KG1 (cell line): Measurements from ENCODE around the gene BAZ2B.
"Not testable (repeated sequence)": the region's sequence is repeated elsewhere in the genome, so short reads cannot be mapped to it uniquely, and the experiment has no call there.

Experiments used
- DNase-seq: peaks from one replicate; lab custom pipeline; 2025; lab: John Stamatoyannopoulos, UW

The BAZ2B gene

DNA sequence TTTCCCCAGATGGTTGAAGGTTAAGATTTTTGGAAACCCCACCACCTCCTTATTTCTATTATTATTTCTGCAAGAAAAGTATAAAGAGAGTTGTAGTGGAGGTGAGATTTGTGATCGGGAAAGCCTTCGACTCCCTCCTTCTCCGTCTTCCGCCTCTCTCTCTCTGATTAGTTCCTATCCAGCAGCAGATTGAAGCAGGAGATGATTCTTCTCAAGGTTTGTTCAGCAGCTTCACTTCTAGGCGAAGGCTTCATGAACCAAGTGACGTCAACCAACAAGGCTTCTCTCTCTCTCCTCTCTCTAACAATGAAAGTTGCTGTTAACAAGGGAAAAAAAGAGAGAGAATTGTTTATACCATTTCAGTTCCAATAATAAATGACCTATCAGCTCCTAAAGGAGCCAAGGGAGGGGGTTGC is at the start of gene BAZ2B:
TSS of gene BAZ2B (minus strand) at position 263 of the 416 bp plus-strand sequence. CDS start 137,829 bp downstream, outside the sequence.
- DNase-seq, result peak; percentile 46

DNA sequence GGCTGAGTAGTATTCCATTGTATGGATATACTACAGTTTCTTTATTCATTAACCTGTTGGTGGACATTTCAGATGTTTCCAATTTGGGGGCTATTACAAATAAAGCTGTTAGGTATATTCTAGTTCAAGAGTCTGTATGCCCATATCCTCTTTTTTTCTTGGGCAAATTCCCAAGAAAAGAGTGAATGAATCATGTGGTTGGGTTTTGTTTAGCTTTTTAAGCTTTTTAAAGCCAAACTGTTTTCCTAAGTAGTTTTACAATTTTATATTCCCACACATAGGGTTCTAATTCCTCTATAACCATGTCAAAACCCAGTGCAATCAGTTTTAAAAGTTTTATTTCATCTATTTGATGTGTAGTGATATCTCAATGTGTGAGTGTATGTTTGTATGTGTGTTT is 44.9 kb upstream of the BAZ2B start:
- DNase-seq, result no peak

GRCh38 chr2:159658881-159659873 is 42.8 kb upstream of the BAZ2B start:
- DNase-seq, result no peak

GRCh38 chr2:159653962-159654361 is 37.6 kb upstream of the BAZ2B start:
- DNase-seq, result no peak

DNA sequence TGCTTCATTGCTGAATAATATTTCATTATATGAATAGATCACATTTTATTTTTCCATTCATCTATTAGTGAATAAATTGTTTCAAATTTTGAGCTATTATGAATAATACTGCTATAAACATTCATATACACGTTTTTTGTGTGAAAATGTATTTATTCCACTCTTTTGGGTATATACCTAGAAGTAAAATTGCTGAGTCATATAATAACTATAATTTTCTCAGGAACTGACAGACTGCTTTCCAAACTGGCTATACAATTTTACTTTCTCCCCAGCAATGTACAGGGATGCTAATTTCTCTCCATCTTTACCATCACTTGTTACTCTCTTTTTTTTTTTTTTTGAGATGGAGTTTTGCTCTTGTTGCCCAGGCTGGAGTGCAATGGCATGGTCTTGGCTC is 35.5 kb upstream of the BAZ2B start:
- DNase-seq, result no peak

- DNase-seq, result no peak
Observed at GRCh38 chr2:159650574-159650973, 34.2 kb upstream of the BAZ2B start.

GRCh38 chr2:159648643-159649042 is 32.3 kb upstream of the BAZ2B start:
- no peak for DNase-seq

GRCh38 chr2:159647667-159648066 is 31.3 kb upstream of the BAZ2B start:
- DNase-seq, result no peak

GRCh38 chr2:159640176-159640575 is 23.8 kb upstream of the BAZ2B start:
- no peak for DNase-seq

DNA sequence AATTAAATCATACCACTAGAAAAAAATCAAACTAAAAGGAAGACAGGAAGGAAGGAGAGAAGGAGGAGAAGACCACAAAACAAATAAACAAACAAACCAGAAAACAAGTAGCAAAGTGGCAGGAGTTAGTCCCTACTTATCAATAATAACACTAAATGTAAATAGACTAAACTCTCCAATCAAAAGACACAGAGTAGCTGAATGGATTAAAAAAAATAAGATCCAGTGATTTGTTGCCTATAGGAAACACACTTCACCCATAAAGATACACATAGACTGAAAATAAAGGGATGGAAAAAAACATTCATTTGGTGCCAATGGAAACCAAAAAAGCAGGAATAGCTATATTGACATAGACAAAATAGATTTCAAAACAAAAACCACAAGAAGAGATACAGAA is 23.4 kb upstream of the BAZ2B start:
- DNase-seq, result no peak

DNA sequence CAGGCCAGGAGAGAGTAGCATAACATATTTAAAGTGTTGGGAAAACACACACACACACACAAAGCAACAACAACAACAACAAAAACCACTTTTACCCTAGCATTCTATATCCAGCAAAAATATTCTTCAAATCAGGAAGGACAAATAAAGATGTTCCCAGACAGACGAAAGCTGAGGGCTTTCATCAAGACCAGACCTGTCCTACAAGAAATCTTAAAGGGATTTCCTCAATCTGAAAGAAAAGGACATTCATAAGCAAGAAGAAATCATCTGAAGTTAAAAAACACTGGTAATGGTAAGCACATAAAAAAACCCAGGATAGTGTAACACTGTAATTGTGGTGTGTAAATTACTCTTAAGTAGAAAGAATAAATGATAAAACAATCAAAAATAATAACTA is 22.7 kb upstream of the BAZ2B start:
- DNase-seq, result no peak

DNA sequence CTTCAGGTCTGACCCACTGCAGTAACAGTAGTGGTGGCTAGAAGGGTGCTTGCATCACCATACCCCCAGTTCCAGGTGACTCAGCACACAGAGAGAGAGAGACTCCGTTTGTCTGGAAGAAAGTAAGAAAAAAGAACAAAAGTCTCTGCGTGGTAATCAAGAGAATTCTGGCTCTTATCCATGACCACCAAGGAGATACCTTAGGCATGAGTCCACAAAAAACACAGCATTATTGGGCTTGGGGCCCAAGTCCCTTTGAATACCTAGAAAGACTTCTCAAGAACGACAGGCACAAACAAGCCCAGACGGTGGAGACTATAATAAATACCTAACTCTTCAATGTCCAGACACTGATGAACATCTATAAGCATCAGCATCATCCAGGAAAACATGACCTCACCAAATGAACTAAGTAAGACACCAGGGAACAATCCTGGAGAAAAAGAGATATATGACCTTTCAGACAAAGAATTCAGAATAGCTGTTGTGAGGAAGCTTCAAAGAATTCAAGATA is 21.7 kb upstream of the BAZ2B start:
- DNase-seq, result no peak

DNA sequence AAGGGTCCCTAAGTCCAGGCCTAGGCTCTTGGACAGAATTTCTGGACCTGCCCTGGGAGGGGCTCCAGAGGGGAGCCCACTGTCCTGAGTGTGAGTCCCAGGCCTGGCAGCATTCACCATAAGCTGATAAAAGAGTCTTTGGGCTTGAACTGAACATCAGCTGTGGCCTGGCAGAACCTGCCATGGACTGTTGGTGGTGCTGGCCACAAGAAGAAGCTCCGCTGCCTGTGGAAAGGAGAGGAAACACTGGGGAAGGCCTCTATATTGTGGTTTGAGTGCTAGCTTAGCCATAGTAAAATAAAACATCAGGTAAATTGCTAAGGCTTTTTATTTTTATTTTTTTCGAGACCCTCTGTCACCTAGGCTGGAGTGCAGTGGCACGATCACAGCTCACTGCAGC is 20.9 kb upstream of the BAZ2B start:
- no peak for DNase-seq

- DNase-seq, result no peak
Observed at GRCh38 chr2:159635006-159635789, 18.9 kb upstream of the BAZ2B start.

- DNase-seq, result no peak
Observed at GRCh38 chr2:159633219-159633618, 16.9 kb upstream of the BAZ2B start.

GRCh38 chr2:159625628-159626027 is 9.3 kb upstream of the BAZ2B start:
- DNase-seq, result not testable (repeated sequence)

DNA sequence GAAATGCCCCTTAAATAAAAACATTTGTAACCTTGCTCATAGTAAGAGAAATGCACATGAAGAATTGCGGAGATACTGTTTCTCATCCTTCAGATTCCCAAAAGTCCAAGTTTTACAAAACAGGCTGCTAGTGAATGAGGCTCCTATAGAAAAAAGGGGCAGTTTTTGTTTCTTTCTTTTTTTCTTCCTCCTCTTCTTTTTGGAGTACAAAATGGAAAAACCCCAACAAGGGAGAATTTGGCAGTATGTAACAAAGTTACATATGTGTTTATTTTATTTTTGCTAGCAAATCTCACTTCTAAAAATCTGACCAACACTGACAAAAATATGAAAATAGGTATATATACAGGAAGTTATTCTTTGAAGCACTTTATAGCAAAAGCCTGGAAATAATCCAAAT is 7.1 kb upstream of the BAZ2B start:
- no peak for DNase-seq

DNA sequence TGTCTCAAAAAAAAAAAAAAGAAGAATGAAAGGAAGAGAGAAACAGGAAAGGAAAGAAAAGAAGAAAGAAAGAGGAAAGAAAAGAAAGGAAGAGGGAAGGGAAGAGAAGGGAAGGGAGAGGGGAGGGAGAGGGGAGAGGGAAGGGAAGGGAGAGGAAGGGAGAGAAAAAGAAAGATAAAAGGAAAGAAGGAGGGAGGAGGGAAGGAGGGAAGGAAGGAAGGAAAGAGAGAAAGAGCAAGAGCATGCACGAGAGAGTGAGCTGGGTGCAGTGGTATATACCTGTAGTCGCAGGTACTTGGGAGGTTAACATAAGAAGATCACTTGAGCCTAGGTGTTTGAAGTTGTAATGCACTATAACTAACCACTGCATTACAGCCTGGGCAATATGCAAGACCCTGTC is 6.6 kb upstream of the BAZ2B start:
- DNase-seq, result no peak

DNA sequence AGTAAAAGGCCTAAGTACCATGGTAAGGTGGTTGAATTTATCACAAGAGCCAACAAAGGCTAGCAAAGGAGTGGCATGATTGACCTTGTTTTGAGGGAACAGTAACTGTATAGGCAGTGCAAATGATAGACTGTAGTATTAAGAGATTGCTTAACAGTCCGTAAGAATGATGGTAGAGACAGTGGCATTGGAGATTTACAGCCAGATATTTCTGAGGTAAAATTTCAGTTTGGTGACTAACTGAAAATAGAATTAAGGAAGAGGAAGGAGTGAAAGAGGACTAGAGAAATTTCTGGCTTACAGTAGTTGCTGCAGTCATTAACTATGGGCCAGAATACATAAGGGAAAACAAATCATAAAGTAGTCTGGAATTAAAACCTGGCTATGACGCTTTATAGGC is 4.4 kb upstream of the BAZ2B start:
- no peak for DNase-seq

GRCh38 chr2:159617646-159618045 is 1.3 kb upstream of the BAZ2B start:
- DNase-seq, result no peak

GRCh38 chr2:159617100-159617499 is 752 bp upstream of the BAZ2B start:
- no peak for DNase-seq

DNA sequence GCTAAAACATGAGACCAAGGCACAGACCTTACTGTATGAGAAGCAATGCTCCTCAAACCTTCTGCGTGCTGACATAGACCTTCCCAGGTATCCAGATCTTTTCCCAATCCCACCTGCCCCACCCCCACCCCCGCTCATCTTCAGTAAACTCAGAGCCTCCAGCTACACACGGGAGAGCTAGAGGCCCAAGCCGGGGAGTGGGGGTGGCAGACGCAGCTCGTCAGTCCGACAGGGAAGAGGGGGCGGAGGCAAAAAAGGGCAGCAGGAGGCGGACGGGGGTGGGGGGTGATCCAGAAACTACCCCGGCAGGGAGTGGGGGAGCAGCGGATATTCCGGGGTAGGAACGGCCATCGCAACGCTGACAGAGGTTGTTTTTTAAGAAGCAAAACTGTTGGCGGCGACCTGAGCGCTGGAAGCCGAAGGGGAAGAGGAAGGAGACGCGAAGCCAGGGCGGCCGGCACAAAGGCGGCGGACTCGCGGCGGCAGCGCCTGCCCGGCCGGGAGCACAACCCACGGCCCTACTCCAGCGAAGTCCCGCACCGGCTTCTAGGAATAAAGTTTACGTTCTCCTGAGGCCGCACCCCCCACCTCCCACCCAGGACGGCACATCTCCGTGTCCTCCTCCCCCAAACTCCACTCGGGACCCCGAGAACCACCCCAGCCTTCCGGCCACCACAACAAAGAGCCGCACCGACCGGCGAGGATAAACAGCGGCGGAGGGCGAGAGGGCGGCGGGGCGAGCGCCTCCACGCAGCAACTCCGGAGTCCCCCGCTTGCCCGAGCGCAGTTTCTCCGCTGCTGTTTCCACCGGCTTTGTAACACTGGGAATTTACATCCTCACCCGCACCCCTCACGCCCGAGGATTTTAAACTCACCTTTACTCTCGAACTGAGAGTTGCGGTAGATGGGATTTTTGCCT is 722 bp downstream of the BAZ2B start:
- no peak for DNase-seq
